Left ventricle myocardium superior (tissue), 1 donor: Measurements from ENCODE around the gene GPT2. TPM values are rescaled to one million over a fixed set of nuclear protein-coding genes. Genes with fewer than 3 reads are reported as not detected.

Source experiments
- ATAC-seq: fragments of 200-7000 bp; cut with Tn5 transposase; one replicate; pipeline ENCODE4 v1.9.1; 2020; ENCODE audit warnings: mild to moderate bottlenecking, moderate library complexity
- DNase-seq: peaks from one replicate; pipeline ENCODE4 v3.0.0-alpha.2; 2020
- intact Hi-C: fragments of 100-400 bp; cut with micrococcal nuclease; formaldehyde crosslinking; loops from one replicate; pipeline ENCODE4 v1.11.0; 2022
- total RNA-seq: library from RNA; stranded (reverse); fragmentation: NEBNext Ultra II Directional; extraction: Animal tissue kit (Norgen Biotek cat#: 25700); gene quantifications from one replicate; pipeline ENCODE4 v1.2.1, GENCODE V29; 2021
- donor health status: DM: no; HTN: yes; CAD: no; lungs with severe emphysema.

Gene GPT2
- total RNA-seq, 1 donor from 2014 or later = 27.9 TPM

DNA sequence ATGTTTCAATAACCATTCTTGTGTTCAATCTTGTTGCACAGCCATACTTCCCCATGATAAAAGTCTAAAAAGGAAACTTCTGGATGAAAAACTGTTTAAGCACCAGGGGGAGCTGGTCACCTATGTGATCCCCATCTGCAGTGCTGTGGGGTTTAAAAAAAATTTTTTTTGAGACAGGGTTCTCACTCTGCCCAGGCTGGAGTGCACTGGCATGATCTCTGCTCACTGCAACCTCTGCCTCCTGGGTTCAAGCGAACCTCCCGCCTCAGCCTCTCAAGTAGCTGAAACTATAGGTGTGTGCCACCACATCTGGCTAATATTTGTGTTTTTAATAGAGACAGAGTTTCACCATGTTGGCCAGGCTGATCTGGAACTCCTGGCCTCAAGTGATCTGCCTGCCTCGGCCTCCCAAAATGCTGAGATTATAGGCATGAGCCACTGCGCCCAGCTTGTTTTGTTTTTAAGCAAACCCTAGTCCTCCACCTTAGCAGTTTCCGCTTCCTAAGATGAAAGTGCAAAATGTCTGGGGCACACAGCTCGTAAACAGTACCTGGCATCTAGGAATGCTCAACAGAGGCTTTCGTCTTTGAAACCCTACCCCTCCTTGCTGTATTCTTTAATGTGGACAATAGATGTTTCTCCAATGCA lies 63.9 kb downstream of the GPT2 start:
- DNase-seq (no peak), ATAC-seq (peak; percentile 24)
- intact Hi-C loops = no loop called here

DNA sequence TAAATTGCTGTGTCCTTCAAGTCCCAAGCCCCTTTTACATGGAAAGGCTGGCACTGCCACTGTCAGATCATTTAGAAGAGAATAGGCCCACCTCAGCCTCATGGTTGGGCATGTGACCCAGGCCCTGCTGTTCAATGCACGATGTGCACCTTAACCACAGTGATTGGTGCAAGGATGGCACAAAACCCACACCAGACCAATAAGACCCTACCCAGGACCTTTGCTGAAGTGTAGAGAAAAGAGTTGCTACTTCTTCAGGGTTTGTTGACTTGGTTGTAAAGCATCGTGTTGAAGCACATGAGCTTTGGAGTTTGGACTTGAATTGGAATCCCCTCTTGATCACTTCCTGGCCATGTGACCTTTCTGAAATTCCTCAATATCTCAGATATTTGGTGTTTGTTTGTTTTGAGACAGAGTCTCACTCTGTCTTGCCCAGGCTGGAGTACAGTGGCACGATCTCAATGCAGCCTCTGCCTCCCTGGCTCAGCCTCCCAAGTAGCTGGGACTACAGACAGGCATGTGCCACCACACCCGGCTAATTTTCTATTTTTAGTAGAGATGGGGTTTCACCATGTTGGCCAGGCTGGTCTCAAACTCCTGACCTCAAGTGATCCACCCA lies 64.5 kb downstream of the GPT2 start:
- ATAC-seq = no peak
- intact Hi-C loops = no loop called here

DNA sequence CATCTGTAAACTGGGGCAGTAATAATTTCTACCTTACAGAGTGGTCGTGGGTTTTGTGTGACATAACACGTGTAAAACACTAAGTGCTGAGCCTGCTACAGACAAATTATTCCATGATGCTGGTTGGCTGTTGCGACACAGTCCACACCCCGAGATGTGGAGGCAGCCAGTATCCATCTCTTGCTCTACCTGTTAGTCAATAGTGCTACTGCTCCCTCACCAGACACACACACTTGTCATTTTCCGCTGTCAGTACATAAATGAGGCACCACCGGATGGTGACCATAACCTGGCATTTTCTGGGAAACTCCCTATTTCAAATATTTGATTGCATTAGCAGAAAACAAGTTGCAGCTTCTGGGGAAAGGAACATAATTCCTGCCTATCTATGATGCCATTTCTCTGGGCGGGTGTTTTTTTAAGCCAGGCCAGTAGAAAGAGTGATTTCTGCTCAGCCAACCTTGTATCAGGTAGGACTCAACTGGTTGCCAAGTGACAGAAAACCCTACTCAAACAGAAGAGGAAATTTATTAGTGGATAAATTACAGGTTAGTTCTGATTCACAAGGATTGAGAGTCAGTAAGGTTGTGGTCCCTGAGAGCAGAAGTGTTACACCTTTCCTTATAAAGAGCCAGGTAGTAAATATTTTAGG lies 65.2 kb downstream of the GPT2 start:
- intact Hi-C loops = no loop called here
- no peak for DNase-seq
- no peak for ATAC-seq

More for the DNA sequence above, 64.5 kb downstream of the GPT2 start:
- DNase-seq = no peak

DNA sequence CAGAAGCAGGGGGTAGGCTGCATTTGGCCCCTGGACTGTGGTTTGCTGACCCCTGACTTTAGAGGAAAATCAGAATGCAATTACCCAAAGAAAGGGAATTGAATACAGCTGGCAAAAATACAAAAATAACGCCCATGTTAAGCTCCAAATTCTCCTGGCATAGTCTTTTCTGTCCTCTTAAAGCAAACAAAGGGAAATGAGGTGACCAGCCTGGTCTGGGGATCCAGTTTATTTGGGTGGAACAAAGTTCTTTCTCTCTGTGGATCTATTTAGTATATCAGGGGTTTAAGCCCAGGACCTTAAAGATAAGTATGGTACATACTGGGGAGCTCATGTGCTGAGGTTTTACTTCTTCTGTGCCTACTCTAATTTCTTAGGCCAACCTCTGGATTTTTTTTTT lies 65.8 kb downstream of the GPT2 start:
- no peak for ATAC-seq
- no peak for DNase-seq
- intact Hi-C loops = no loop called here

DNA sequence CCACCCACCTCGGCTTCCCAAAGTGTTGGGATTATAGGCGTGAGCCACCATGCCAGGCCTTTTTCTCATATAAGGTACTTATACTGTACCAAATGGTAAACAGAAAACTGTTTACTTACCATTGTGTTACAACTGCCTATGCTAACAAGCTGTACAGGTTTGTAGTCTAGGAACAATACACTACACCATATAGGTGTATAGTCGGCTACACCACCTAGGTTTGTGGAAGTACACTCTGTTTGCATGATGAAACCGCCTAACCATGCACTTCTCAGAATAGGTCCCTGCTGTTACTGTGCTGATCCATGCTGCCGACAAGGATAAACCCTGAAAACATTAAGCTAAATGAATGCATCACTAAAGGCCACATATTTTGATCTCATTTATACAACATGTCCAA lies 70.4 kb downstream of the GPT2 start:
- intact Hi-C loops = no loop called here
- no peak for ATAC-seq

DNA sequence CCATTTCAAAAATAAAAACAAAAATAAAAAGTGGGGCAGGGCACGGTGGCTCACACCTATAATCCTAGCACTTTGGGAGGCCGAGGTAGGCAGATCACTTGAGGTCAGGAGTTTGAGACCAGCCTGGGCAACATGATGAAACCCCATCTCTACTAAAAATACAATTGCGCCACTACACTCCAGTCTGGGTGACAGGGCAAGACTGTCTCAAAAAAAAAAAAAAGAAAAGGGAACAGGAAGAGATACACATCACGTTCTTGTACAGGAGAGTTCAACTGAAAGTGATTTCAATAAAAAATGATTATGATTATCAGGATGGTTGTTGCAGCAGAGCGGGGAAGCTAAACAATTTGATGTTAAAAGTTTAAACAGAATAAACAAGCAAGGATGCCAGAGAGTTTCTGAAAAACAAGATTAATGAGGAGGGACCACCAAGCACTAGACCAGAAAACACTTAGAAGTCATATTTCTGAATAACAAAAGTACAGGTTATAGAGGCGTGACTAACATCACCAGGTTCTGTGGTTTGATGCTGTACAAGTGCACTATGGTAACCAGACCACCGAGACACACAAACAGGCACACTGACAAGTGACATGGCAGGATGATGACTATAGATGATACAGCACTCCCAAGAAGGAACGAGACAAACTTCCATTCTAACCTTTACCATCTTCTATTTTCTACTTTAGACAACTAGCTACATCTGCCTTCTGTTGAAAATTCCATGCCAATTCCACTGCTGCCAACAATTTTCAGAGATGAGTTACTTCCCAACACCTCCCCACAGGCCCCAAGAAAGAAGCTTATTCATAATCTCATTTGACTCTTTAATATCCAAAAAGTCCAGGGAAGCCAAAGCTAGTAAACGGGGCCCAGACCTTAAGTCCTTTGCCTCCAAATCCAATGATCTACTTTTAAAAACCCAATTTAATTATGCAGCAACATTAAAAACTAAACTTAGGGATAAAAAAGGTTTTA lies 77.5 kb downstream of the GPT2 start:
- DNase-seq (no peak), ATAC-seq (peak; percentile 41)
- intact Hi-C loops = no loop called here

More for the DNA sequence above, 70.4 kb downstream of the GPT2 start:
- no peak for DNase-seq

DNA sequence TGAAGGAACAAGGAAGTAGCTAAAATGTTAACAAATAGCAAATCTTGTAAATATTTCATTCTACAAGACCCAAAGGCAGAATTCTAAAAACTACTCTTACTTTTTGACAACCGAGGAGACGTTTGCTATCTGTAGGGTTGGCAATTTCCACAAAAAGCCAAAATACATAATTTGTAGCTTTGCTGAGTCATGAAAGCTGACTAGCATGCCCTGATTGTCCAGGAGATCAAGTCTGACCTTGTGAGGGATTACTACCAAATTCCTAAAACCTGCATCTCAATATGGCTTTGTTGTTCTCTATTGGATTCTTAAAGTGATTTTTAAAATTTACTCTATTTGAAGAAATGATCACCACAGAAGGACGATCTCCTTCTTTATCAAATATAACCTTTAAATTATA lies 78.5 kb downstream of the GPT2 start:
- ATAC-seq (no peak), DNase-seq (no peak)
- intact Hi-C loops = no loop called here

DNA sequence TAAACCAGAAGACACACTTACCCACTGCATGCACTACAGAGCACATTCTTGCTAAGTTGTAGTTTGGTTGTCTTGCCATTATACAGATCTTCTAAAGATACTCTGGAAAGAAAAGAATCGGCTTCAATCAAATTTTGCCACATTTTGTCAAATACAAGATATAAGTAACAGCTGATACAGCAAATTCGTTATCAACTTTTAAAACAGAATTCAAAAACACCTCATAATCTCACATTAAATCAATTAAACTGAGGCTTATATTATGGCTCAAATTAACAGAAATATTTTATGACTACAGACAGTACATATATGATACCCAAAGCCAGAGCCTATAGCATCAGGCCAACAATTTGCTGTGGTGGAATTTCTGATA lies 83.9 kb downstream of the GPT2 start:
- DNase-seq = no peak
- intact Hi-C loops = no loop called here
- no peak for ATAC-seq

DNA sequence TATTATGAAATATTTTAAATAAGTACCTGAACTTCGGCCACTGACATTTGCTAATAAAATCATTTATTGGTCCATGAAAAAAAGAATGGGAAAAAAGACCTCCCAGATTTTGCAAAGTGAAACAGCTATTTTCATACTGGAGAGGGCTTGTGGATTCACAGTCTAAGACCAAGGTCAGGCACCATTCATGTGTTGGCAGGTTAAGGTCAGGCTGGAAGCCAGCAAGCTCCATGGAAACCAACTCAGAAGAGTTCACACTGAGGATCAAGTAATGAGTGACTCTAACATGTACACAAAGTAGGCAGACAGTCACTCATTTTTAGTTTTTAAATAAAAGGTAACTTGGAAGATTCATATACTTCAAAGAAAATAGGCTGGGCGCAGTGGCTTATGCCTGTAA lies 85.9 kb downstream of the GPT2 start:
- peak; percentile 64 for ATAC-seq
- intact Hi-C loops = loop anchor here (5.0 kb wide), 1 partner anchor 67 kb away; no protein-coding TSS in a partner anchor
- DNase-seq = peak; percentile 69

DNA sequence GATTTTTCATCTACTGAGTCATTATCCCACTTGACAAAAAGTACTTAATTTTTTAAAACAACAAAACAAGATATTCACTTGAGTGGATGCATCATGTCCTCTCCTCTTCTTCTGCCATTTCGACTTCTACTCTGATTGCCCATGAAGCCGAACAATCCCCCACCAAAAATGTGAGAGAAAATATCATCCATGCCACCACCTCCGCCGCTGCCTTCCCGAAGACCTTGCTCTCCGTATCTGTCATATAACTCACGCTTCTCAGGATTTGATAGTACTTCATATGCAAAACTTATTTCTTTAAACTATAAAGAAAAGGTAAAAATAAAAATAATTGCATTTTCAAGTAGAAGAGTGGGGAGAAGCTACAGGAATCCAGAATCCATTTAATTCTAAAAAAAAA lies 87.1 kb downstream of the GPT2 start:
- intact Hi-C loops = loop anchor here (5.0 kb wide), 1 partner anchor 66 kb away; no protein-coding TSS in a partner anchor
- DNase-seq (no peak), ATAC-seq (no peak)

DNA sequence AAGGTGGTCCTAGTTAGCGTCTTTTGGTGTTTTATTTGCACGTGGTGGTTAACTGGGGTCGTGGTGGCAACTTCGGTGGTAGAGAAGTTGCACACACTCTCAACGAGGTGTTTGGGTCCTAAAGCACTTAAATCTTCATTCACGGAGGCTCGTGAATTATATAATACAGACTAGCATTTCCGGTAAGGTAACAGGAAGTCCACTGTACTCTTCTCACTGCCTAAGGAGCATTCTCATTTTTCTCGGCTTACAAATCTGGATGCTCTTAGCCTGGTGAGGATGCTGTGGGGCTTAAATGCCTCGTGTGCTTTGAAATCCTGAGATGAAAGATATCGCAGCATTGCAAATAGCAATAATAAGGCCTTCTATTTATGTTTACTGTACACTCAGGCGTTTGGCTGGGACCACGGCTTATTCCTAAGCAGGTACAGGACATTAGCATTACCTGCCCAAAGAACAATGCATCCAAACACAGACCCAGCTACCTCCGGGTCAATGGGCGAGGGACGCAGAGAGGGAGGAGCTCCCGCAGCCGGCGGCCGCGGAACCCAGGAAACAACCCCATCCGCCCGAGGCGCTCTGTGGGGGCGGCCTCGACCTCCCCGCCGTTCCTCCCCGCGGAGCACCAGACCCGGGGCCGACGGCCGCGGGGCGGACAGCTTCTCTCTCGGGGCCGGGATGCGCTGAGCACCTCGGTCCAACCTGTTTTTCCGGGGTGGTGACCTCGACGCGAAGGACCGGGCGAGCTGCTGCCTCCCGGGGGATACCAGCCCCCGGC lies 88.5 kb downstream of the GPT2 start:
- intact Hi-C loops = loop anchor here (5.0 kb wide), 1 partner anchor 65 kb away; no protein-coding TSS in a partner anchor
- DNase-seq = peak; percentile 53
- peak; percentile 7 for ATAC-seq

DNA sequence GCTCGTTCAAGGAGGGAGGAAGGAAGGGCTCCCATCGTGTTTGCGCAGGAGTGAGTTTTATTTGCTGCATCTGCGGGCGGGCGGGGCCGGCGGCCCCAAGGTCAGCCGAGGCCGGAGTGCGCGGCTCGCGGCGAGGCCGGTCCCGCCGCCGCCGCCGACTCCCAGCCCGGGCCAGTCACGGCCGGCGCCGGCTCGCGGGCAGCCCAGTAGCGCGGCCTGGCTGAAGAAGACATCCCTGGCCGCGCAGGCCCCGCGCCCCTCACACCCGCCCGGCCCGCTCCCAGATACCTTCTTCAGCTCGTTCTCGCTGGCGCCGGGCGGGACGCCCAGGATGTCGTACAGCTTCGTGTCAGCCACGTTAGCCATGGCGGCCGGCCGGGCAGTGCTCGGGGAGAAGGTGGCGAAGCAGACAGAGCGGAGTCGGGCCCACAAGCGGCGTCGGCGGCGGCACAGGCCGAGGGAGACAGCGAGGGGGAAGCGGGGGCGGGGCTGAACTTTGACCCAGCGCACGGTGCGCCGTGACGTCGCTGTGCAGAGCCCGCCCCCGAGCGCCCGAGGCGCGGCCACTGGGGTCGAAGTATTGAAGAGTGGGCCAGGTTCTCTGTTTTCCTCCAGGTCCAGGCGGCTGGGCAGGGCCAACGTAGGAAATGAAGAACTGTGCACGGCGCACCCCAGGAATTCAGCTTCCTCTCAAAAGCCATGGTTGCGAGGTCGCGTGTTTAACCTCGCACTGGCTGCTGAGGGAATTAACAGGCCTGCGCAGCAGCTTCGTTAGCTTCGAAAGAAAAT lies 89.2 kb downstream of the GPT2 start, which contains the start of gene DNAJA2:
Gene DNAJA2 (minus strand): TSS at position 468 of the 789 bp plus-strand sequence. CDS start 102 bp downstream, at position 366.
- ATAC-seq = peak; percentile 98
- DNase-seq = peak; percentile 96
- intact Hi-C loops = loop anchor here (5.0 kb wide), 1 partner anchor 64 kb away; no protein-coding TSS in a partner anchor

DNA sequence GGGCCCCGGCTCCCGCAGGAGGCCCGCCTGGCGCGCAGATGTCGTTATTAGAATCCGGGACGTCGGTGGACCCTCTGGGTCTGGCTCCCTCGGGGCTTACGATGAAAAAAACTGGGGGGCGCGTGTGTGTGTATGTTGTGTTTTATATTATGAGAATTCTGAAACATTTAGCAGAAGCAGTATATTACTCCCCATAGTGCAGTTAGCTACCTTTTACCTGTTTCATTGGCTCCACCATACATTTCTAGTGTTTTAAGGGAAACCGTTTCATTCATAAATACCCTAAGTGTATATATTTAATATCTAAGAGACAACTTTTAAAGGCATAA lies 89.8 kb downstream of the GPT2 start:
- intact Hi-C loops = loop anchor here (5.0 kb wide), 1 partner anchor 63 kb away; no protein-coding TSS in a partner anchor
- ATAC-seq (no peak), DNase-seq (no peak)

DNA sequence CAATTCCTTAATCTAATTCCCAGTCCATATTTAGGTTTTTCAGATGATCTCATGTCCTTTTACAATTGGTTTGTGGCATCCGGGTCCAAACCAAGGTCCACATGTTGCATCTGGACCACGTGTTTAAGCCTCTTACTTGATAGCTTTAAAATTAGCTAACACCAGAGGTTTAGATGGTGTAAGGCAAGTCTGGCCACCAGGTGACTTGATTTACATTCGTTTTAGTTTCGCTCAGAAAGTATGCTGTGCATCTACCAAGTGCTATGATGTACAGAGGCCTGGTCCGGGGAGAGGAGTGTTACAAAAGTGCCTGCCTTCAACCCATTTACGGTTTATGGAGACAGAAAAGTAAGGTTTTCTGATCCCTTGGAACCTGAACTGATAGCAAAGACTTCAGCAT lies 90.2 kb downstream of the GPT2 start:
- ATAC-seq (no peak), DNase-seq (no peak)
- intact Hi-C loops = loop anchor here (5.0 kb wide), 1 partner anchor 63 kb away; no protein-coding TSS in a partner anchor

DNA sequence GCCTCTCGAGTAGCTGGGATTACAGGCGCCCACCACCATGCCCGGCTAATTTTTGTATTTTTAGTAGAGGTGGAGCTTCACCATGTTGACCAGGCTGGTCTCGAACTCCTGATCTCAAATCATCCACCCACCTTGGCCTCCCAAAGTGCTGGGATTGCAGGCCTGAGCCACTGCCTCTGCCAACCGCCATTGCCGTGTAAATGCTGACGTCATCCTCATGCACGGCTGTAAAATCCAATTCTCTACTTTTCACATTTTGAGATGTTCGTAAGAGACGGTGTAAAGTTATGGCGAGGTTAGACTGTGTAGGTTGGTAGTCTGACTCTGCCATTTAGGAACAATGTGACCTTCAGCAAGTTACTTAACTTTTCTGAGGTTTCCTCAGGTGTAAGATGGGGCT lies 91.0 kb downstream of the GPT2 start:
- intact Hi-C loops = no loop called here
- no peak for ATAC-seq

DNA sequence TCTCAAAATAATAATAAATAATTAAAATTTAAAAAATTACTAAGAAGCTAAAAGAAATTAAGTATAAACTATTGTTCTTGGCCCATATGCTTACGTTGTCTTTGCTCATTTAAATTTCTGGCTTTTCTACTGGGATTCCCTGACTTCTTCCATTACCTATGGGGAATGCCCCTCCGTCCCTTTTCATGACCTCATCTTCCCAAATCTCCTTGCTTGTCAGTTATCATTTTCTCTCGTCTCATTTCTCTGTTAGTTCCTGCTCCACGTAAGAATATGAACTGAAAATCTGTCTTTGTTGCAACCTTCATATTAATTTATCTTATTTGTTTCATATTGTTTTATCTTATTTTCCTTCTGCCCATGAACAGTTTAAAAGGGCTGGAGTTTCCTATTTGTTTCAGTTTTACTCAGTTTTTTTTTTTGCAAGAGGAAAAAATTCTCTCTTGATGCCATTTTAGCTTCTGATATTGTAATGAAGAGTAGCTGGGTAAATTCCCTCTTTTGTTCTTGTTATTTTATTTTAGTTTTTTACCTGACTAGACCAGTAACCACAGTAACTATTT lies 91.8 kb downstream of the GPT2 start:
- intact Hi-C loops = no loop called here
- DNase-seq = no peak
- ATAC-seq = no peak

More for the DNA sequence above, 91.0 kb downstream of the GPT2 start:
- no peak for DNase-seq

DNA sequence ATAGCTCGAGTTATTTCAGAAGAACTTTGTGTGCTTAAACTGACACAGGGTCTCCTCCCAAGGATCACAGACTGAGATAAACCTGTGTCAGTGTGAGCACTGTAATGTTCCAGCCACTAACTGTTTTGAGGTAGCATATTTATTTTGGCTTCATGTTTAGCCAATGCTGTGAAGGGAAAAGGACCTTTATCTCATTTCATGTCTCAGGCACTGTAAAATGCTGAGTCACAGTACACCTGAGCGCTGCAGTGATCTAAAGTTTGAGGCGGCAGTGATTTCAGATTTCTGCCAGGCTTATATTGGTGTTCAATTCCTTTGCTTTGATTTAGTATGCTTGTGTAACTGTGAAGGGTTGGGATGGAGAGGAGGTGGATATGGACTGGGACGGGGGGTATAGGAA lies 92.4 kb downstream of the GPT2 start:
- ATAC-seq = no peak
- no peak for DNase-seq
- intact Hi-C loops = no loop called here
